ENCODE data around the gene RC3H1. TPM values are rescaled to one million over a fixed set of nuclear protein-coding genes. Genes with fewer than 3 reads are reported as not detected.

Gene RC3H1
- total and polyA plus RNA-seq, 2 of the 13 experiments (the other 11 are each of a cell fraction or from before 2014, with no cell fraction given), result 11.2 to 19.6 TPM

DNA sequence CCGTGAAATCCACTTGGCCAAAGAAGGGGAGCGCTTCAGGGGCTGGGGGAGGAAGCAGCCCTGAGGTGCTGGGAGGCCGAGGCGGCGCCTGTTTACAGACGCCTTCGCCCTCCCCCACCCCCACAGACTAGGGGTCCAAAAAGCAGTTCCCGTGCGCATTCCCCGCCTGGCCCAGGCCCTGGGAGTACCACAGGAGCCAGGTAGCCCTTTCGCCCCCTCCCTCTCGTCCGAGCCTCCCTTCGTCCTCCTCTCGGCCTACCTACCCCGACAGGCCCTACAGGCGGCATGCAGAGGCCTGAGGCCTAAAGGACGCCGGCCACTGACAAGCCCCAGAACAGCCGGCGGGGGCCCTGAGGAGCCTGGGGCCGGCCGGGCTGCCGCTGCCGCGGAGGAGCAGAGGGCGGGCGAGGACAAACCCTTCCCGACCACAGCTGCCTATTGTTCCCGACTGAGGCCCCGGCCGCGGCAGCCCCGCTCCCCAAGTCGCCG is 522 bp downstream of the RC3H1 start (continued):
- TF ChIP-seq, protein P1, sequence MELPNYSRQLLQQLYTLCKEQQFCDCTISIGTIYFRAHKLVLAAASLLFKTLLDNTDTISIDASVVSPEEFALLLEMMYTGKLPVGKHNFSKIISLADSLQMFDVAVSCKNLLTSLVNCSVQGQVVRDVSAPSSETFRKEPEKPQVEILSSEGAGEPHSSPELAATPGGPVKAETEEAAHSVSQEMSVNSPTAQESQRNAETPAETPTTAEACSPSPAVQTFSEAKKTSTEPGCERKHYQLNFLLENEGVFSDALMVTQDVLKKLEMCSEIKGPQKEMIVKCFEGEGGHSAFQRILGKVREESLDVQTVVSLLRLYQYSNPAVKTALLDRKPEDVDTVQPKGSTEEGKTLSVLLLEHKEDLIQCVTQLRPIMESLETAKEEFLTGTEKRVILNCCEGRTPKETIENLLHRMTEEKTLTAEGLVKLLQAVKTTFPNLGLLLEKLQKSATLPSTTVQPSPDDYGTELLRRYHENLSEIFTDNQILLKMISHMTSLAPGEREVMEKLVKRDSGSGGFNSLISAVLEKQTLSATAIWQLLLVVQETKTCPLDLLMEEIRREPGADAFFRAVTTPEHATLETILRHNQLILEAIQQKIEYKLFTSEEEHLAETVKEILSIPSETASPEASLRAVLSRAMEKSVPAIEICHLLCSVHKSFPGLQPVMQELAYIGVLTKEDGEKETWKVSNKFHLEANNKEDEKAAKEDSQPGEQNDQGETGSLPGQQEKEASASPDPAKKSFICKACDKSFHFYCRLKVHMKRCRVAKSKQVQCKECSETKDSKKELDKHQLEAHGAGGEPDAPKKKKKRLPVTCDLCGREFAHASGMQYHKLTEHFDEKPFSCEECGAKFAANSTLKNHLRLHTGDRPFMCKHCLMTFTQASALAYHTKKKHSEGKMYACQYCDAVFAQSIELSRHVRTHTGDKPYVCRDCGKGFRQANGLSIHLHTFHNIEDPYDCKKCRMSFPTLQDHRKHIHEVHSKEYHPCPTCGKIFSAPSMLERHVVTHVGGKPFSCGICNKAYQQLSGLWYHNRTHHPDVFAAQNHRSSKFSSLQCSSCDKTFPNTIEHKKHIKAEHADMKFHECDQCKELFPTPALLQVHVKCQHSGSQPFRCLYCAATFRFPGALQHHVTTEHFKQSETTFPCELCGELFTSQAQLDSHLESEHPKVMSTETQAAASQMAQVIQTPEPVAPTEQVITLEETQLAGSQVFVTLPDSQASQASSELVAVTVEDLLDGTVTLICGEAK (IDR thresholded peaks at IDR 0.05), result no peak
- TF ChIP-seq, protein P1 (CRISPR knock-in tag; IDR thresholded peaks at IDR 0.05), result 0 out of 2 replicates have a peak, but pooled peaks have one; percentile 67
- TF ChIP-seq CEBPG (CRISPR knock-in tag; IDR thresholded peaks at IDR 0.05), result no peak
- TF ChIP-seq, protein P2, sequence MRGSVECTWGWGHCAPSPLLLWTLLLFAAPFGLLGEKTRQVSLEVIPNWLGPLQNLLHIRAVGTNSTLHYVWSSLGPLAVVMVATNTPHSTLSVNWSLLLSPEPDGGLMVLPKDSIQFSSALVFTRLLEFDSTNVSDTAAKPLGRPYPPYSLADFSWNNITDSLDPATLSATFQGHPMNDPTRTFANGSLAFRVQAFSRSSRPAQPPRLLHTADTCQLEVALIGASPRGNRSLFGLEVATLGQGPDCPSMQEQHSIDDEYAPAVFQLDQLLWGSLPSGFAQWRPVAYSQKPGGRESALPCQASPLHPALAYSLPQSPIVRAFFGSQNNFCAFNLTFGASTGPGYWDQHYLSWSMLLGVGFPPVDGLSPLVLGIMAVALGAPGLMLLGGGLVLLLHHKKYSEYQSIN (CRISPR knock-in tag; IDR thresholded peaks at IDR 0.05; ENCODE audit: borderline replicate concordance), result no peak
- TF ChIP-seq ZNF619 (CRISPR knock-in tag; IDR thresholded peaks at IDR 0.05), result 0 out of 2 replicates have a peak, but pooled peaks have one; percentile 17
- no peak for TF ChIP-seq NR2F2 (IDR thresholded peaks at IDR 0.05; ENCODE audit: borderline replicate concordance, low read depth)
- no peak for TF ChIP-seq ZNF543 (CRISPR knock-in tag; IDR thresholded peaks at IDR 0.05)
- TF ChIP-seq PCBP2 (optimal IDR thresholded peaks at IDR 0.05; ENCODE audit: low read depth, low read length, poor library complexity, severe bottlenecking), result no peak
- TF ChIP-seq TOE1 (CRISPR knock-in tag; IDR thresholded peaks at IDR 0.05), result no peak
- TF ChIP-seq ZNF24 (IDR thresholded peaks at IDR 0.05), result no peak
- 0 out of 2 replicates have a peak, but pooled peaks have one; percentile 24 for TF ChIP-seq GZF1 (CRISPR knock-in tag; IDR thresholded peaks at IDR 0.05)
- TF ChIP-seq ZNF652 (CRISPR knock-in tag; IDR thresholded peaks at IDR 0.05; ENCODE audit: borderline replicate concordance, low read depth), result no peak
- TF ChIP-seq, protein P3, sequence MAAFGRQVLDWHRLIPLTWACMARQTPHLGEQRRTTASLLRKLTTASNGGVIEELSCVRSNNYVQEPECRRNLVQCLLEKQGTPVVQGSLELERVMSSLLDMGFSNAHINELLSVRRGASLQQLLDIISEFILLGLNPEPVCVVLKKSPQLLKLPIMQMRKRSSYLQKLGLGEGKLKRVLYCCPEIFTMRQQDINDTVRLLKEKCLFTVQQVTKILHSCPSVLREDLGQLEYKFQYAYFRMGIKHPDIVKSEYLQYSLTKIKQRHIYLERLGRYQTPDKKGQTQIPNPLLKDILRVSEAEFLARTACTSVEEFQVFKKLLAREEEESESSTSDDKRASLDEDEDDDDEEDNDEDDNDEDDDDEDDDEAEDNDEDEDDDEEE (CRISPR knock-in tag; IDR thresholded peaks at IDR 0.05), result no peak
- TF ChIP-seq, protein P4, sequence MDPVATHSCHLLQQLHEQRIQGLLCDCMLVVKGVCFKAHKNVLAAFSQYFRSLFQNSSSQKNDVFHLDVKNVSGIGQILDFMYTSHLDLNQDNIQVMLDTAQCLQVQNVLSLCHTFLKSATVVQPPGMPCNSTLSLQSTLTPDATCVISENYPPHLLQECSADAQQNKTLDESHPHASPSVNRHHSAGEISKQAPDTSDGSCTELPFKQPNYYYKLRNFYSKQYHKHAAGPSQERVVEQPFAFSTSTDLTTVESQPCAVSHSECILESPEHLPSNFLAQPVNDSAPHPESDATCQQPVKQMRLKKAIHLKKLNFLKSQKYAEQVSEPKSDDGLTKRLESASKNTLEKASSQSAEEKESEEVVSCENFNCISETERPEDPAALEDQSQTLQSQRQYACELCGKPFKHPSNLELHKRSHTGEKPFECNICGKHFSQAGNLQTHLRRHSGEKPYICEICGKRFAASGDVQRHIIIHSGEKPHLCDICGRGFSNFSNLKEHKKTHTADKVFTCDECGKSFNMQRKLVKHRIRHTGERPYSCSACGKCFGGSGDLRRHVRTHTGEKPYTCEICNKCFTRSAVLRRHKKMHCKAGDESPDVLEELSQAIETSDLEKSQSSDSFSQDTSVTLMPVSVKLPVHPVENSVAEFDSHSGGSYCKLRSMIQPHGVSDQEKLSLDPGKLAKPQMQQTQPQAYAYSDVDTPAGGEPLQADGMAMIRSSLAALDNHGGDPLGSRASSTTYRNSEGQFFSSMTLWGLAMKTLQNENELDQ (CRISPR knock-in tag; IDR thresholded peaks at IDR 0.05; ENCODE audit: borderline replicate concordance), result no peak
- no peak for TF ChIP-seq ZNF616 (CRISPR knock-in tag; IDR thresholded peaks at IDR 0.05; ENCODE audit: low read depth)
- TF ChIP-seq ZNF350 (CRISPR knock-in tag; IDR thresholded peaks at IDR 0.05; ENCODE audit: borderline replicate concordance, low read depth), result peak; percentile 30; the same call in 1 of the 2 replicates
- TF ChIP-seq, protein P5, sequence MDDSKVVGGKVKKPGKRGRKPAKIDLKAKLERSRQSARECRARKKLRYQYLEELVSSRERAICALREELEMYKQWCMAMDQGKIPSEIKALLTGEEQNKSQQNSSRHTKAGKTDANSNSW (CRISPR knock-in tag; IDR thresholded peaks at IDR 0.05; ENCODE audit: borderline replicate concordance), result no peak

Data from HepG2 (cell line).